PC-3 (cell line): ENCODE results near the gene METTL16. TPM values are rescaled to one million over a fixed set of nuclear protein-coding genes. Genes with fewer than 3 reads are reported as not detected.
"Not testable (repeated sequence)": the region's sequence is repeated elsewhere in the genome, so short reads cannot be mapped to it uniquely, and the experiment has no call there.

Experiments used
- ATAC-seq: fragments of 200-7000 bp; cut with Tn5 transposase; 2 replicates; pipeline ENCODE4 v1.9.1; 2020; ENCODE audit warnings: mild to moderate bottlenecking, moderate library complexity
- BruUV-seq: library from RNA; stranded (reverse); fragments of 400-500 nt; replicated peaks from 2 replicates; lab custom pipeline; 2021; lab: Mats Ljungman, UMichigan
- CTCF ChIA-PET: fragments of 300-600 bp; sonication (Branson Sonifier 250); formaldehyde crosslinking; loops from one replicate; lab custom pipeline; 2022; ENCODE audit warnings: antibody characterized with exemption; lab: Charles Lee
- POLR2A ChIA-PET: fragments of 300-600 bp; sonication (Branson Sonifier 250); formaldehyde crosslinking; loops from one replicate; lab custom pipeline; 2022; ENCODE audit warnings: antibody characterized with exemption; ENCODE audit not compliant: unreplicated experiment; lab: Charles Lee
- DNase-seq: peaks from one replicate; pipeline ENCODE4 v3.0.0-alpha.2; 2015
- H2AFZ ChIP-seq: fragments of 300-600 bp; sonication (generic); 2 replicates; pipeline ENCODE4 v1.6.0; 2016; ENCODE audit warnings: antibody characterized with exemption, low read length
- H3F3A ChIP-seq: fragments of 300-600 bp; sonication (generic); one replicate; pipeline ENCODE4 v1.6.0; 2017; ENCODE audit warnings: antibody characterized with exemption, low read length, control low read depth, mild to moderate bottlenecking; ENCODE audit not compliant: unreplicated experiment
- H3K27ac ChIP-seq: fragments of 300-600 bp; sonication (generic); 2 replicates; pipeline ENCODE4 v1.5.1; 2016; ENCODE audit warnings: mild to moderate bottlenecking, low read length
- H3K27me3 ChIP-seq: fragments of 300-600 bp; sonication (generic); 2 replicates; pipeline ENCODE4 v1.6.1; 2016; ENCODE audit warnings: low read length, mixed read lengths
- H3K36me3 ChIP-seq: fragments of 300-600 bp; sonication (generic); 2 replicates; pipeline ENCODE4 v1.6.1; 2016; ENCODE audit warnings: low read depth, mixed run types, low read length, mixed read lengths
- H3K4me1 ChIP-seq: fragments of 300-600 bp; sonication (generic); 2 replicates; pipeline ENCODE4 v1.5.1; 2016; ENCODE audit warnings: low read length; ENCODE audit not compliant: insufficient read depth
- H3K4me2 ChIP-seq: fragments of 300-600 bp; sonication (generic); 2 replicates; pipeline ENCODE4 v1.6.0; 2016; ENCODE audit warnings: low read length
- H3K4me3 ChIP-seq: fragments of 300-600 bp; sonication (generic); 2 replicates; pipeline ENCODE4 v1.5.1; 2016; ENCODE audit warnings: mild to moderate bottlenecking, low read length, mixed read lengths
- H3K79me2 ChIP-seq: fragments of 300-600 bp; sonication (generic); 2 replicates; pipeline ENCODE4 v1.6.1; 2017; ENCODE audit warnings: low read length, mixed read lengths
- H3K9ac ChIP-seq: fragments of 300-600 bp; sonication (generic); 2 replicates; pipeline ENCODE4 v1.6.0; 2016; ENCODE audit warnings: mild to moderate bottlenecking, low read length
- H3K9me2 ChIP-seq: fragments of 300-600 bp; sonication (generic); replicated peaks from 2 replicates; pipeline ENCODE4 v1.6.1; 2016; ENCODE audit warnings: mixed run types, low read length, mixed read lengths
- H3K9me3 ChIP-seq: fragments of 300-600 bp; sonication (generic); 2 replicates; pipeline ENCODE4 v1.6.1; 2016; ENCODE audit warnings: low read length, mixed read lengths
- H4K20me1 ChIP-seq: fragments of 300-600 bp; sonication (generic); 2 replicates; pipeline ENCODE4 v1.6.1; 2016; ENCODE audit warnings: low read length, mixed read lengths
- EZH2 ChIP-seq: fragments of 300-600 bp; sonication (generic); IDR thresholded peaks from one replicate; pipeline ENCODE4 v1.6.1; 2017; ENCODE audit warnings: antibody characterized with exemption, mild to moderate bottlenecking, low read length; ENCODE audit not compliant: unreplicated experiment
- EZH2phosphoT487 ChIP-seq: fragments of 300-600 bp; sonication (generic); IDR thresholded peaks from 2 replicates; pipeline ENCODE4 v1.6.1; 2018; ENCODE audit warnings: mild to moderate bottlenecking, antibody characterized with exemption, low read length, borderline replicate concordance
- intact Hi-C: fragments of 100-400 bp; cut with micrococcal nuclease; formaldehyde crosslinking; loops from 2 replicates; pipeline ENCODE4 v1.9.0; 2023
- total RNA-seq: library from RNA; depleted of rRNA; stranded (reverse); fragments of >200 nt; gene quantifications from 2 replicates; pipeline ENCODE4 v1.2.3, GENCODE V29; 2014
- TF ChIP-seq, protein P1 (sequence below): fragments of 300-600 bp; sonication (generic); conservative IDR thresholded peaks from 2 replicates; pipeline ENCODE4 v1.5.1; 2017; ENCODE audit warnings: antibody characterized with exemption, low read depth, mild to moderate bottlenecking, low read length

Gene METTL16
- total RNA-seq, 1 experiment from 2014 or later = 20.8 TPM

- Histone ChIP-seq H3K27ac (no peak overlapping the region), H4K20me1 (no peaks in the 10 kb centered on the region), H3F3A (no peaks in the 10 kb centered on the region), H3K36me3 (peaks cover 3% of the 10 kb centered on the region; the same call in 1 of the 2 replicates), H3K9me2 (no peaks in the 10 kb centered on the region), H3K9me3 (no peaks in the 10 kb centered on the region), H3K27me3 (no peaks in the 10 kb centered on the region), H3K79me2 (no peaks in the 10 kb centered on the region), H2AFZ (no peak overlapping the region), H3K9ac (no peak overlapping the region), H3K4me1 (no peaks in the 10 kb centered on the region), H3K4me2 (no peak overlapping the region), H3K4me3 (no peak overlapping the region)
- ATAC-seq = no peak
- CTCF ChIA-PET = no interaction called here
- no peak for DNase-seq
- intact Hi-C loops = no loop called here
- TF ChIP-seq EZH2phosphoT487 (no peak), EZH2 (no peak)
- TF ChIP-seq, protein P1, sequence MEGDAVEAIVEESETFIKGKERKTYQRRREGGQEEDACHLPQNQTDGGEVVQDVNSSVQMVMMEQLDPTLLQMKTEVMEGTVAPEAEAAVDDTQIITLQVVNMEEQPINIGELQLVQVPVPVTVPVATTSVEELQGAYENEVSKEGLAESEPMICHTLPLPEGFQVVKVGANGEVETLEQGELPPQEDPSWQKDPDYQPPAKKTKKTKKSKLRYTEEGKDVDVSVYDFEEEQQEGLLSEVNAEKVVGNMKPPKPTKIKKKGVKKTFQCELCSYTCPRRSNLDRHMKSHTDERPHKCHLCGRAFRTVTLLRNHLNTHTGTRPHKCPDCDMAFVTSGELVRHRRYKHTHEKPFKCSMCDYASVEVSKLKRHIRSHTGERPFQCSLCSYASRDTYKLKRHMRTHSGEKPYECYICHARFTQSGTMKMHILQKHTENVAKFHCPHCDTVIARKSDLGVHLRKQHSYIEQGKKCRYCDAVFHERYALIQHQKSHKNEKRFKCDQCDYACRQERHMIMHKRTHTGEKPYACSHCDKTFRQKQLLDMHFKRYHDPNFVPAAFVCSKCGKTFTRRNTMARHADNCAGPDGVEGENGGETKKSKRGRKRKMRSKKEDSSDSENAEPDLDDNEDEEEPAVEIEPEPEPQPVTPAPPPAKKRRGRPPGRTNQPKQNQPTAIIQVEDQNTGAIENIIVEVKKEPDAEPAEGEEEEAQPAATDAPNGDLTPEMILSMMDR = no peak
- POLR2A ChIA-PET = no interaction called here
- no TSS peak for BruUV-seq
Observed at GRCh38 chr17:2440930-2441329, 70.8 kb downstream of the METTL16 start.

GRCh38 chr17:2439997-2440396, 71.7 kb downstream of the METTL16 start:
- CTCF ChIA-PET, H3K9me2 ChIP-seq, POLR2A ChIA-PET, H3K36me3 ChIP-seq, H3K9ac ChIP-seq, H3K4me2 ChIP-seq, ATAC-seq, H3K79me2 ChIP-seq, H3K4me1 ChIP-seq, DNase-seq, H3K27me3 ChIP-seq, BruUV-seq, H2AFZ ChIP-seq, H4K20me1 ChIP-seq, H3K4me3 ChIP-seq, H3F3A ChIP-seq, H3K9me3 ChIP-seq, H3K27ac ChIP-seq, intact Hi-C loops: not testable (repeated sequence)

DNA sequence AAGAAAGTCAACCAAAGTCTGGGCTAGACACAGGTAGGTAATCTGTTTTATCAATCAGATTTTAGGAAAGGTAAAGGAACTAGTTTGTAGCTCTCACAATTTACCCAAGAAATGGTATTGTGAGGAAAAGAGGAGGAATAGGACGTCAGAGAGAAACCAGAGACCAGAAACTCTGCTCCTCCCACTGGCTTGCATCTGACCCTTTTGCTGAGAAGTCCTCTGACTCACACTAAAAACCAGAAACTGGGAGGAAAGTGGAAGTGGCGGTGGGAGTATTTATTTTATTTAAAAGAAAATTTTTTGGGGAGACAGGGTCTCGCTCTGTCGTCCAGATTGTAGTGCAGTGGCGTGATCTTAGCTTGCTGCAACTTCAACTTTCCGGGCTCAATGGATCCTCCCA, 72.9 kb downstream of the METTL16 start:
- H3K79me2 ChIP-seq = no peaks in the 10 kb centered on the region
- TF ChIP-seq EZH2 (no peak), EZH2phosphoT487 (no peak)
- TF ChIP-seq, protein P1 = no peak
- no peaks in the 10 kb centered on the region for H3K4me1 ChIP-seq
- POLR2A ChIA-PET = no interaction called here
- CTCF ChIA-PET = no interaction called here
- H2AFZ ChIP-seq = no peak overlapping the region
- H3K9me3 ChIP-seq = no peaks in the 10 kb centered on the region
- no TSS peak for BruUV-seq
- no peaks in the 10 kb centered on the region for H3K27me3 ChIP-seq
- intact Hi-C loops = no loop called here
- H3F3A ChIP-seq = no peaks in the 10 kb centered on the region
- H3K27ac ChIP-seq = no peak overlapping the region
- ATAC-seq = no peak
- no peak overlapping the region for H3K9ac ChIP-seq
- H3K9me2 ChIP-seq = no peaks in the 10 kb centered on the region
- H3K36me3 ChIP-seq = peaks cover 3% of the 10 kb centered on the region; the same call in 1 of the 2 replicates
- H4K20me1 ChIP-seq = no peaks in the 10 kb centered on the region
- DNase-seq = no peak
- no peak overlapping the region for H3K4me3 ChIP-seq
- no peak overlapping the region for H3K4me2 ChIP-seq
